ENCODE data around the gene PPM1H.
A peak's percentile ranks its signal among the peaks of the same experiment; 100 is the strongest.
"Not testable (repeated sequence)": the region's sequence is repeated elsewhere in the genome, so short reads cannot be mapped to it uniquely, and the experiment has no call there.

The PPM1H gene

GRCh38 chr12:62909340-62909739 lies 25.6 kb downstream of the PPM1H start:
- no peak for DNase-seq (ENCODE audit: low spot score)

DNA sequence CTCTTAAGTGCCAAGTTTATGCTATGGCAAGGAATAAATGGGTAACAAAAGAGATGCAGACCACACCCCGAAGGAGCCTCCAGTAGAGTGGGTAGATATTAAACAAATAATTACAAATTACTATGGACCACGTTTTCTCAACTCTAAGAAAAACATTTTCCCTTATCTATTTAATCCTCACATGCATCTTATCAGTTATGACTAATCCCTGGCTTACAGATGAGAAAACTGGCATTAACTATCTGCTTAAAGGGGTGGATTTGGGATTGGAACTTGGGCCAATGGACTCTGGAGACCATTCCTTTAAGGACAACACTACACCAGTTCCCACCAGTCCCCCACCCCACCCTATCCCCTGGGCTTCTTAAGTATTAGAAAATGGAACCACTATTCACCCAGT lies 26.3 kb downstream of the PPM1H start:
- DNase-seq (ENCODE audit: low spot score) = no peak

GRCh38 chr12:62907561-62907960 lies 27.4 kb downstream of the PPM1H start:
- DNase-seq (ENCODE audit: low spot score) = no peak

- no peak for DNase-seq (ENCODE audit: low spot score)
Measured at GRCh38 chr12:62907078-62907477, 27.9 kb downstream of the PPM1H start.

- peak; percentile 14 for DNase-seq (ENCODE audit: low spot score)
Measured at GRCh38 chr12:62903151-62903550, 31.8 kb downstream of the PPM1H start.

DNA sequence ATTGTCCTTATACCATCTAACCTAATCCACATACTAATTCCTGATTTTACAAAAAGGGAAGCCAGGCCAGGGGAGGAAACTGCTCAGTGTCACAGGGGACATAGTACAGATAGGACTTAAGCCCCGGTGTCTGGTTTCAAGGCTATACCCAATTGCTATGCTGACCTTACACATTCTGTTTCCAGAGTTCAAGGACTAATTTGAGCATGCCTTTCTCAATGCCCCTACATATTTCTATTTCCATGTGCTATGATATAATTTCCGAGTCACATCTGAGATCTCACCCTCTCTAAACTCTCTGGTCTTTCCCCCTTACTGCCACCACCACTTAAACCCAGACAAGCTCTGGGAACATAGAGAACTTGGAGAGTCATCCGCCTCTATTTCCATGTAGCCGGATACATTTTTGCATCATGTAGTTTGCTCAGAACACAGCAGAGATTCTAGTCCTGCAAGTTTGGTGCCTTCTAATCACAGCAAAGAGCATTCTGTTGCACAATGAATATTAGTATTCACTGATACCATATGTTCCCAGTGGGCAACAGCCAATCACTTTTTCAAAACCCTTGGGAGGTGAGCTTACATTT lies 34.2 kb downstream of the PPM1H start:
- no peak for DNase-seq (ENCODE audit: low spot score)

GRCh38 chr12:62899568-62900390 lies 35.2 kb downstream of the PPM1H start:
- DNase-seq (ENCODE audit: low spot score) = no peak

DNA sequence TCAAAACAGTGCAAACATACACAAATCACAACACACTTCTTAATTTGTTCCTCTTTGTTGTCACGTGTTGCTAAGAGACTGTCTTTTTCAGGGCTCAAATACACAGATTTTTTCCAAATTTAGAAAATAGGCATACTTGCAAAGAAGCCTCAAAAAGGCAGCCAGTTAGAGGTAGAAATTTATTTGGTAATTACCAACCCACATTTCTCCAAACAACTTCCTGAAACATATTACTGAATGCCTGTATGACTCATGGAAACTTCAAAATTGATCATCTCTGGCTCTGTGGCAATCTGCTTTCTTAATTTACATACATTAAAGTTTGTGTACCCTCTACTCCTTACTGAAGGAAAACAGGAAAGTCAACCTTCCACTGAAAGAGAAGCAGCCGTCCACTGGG lies 36.4 kb downstream of the PPM1H start:
- DNase-seq (ENCODE audit: low spot score) = no peak

GRCh38 chr12:62895351-62895877 lies 39.5 kb downstream of the PPM1H start:
- DNase-seq (ENCODE audit: low spot score) = no peak

GRCh38 chr12:62893276-62893675 lies 41.7 kb downstream of the PPM1H start:
- no peak for DNase-seq (ENCODE audit: low spot score)

DNA sequence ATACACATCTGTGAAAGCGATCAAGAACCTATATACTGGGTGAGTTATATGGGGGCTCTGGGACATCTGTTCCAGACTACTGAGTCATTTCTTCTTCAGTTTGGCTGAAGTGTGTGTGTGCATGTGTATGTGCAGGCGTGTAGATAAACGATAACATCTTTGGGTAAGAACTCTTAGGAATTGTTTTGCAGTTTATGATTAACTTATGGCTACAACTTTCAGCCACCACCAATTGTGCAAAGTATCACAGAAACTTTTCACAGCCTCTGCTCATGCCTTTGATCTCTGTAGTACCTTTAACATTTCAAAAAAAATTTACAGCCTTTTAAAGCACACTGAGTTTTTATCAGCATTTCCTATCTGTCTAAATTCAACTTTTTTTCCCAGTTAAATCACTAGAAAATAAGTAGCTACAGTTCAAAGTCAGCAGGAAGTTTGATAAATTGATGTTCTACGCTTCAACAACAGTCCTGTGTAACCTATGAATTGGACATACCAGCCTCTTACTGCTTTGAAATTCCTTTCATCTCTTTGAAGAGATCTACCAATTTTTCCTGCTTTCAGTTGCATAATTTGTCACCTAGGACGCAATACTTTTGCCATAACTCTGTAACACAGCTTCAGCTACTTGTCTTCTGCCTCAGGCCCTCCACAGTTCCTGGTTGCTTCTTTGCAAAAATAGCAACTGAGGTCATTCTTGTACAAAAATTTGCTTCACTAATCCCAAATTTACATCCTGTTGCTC lies 43.0 kb downstream of the PPM1H start:
- no peak for DNase-seq (ENCODE audit: low spot score)

- DNase-seq (ENCODE audit: low spot score) = no peak
Measured at GRCh38 chr12:62888454-62889110, 46.4 kb downstream of the PPM1H start.

DNA sequence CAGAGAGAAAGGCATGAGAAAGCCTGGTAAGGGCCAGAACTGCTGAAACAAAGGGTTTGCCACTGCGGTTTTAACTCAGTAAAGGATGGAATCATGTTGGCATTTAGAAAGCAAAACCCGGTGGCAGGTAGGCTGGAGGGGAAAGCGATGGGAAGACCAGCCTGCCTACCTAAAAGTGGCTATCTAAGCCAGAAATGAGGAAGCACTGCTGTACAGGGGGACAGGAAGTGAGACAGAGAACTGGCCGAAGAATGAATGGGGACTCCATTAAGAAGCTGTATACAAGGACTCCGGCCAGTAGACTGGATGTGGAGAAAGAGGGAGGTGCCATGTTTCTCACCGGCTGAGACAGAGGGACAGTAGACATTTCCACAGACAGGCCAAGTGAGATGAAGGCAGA lies 48.2 kb downstream of the PPM1H start:
- DNase-seq (ENCODE audit: low spot score) = no peak

DNA sequence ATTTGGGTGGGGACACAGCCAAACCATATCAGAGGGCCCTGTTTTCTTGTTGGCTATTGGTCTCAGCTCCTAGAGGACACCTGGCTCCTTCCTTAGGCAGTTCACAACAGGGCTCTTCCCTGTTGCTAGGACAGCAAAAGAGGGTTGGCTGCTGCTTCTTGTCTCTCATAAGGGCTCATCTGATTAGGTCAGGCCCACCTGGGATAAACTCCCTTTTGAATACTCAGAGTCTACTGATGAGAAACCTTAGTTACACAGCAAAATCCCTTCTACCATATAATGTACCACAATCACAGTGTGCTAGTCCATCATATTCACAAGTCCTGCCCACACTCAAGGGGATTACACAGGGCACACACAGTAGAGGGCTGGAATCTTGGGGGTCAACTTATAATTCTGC lies 49.7 kb downstream of the PPM1H start:
- DNase-seq (ENCODE audit: low spot score) = no peak

- DNase-seq (ENCODE audit: low spot score) = not testable (repeated sequence)
Measured at GRCh38 chr12:62884832-62885231, 50.1 kb downstream of the PPM1H start.

- DNase-seq (ENCODE audit: low spot score) = peak; percentile 69
Measured at GRCh38 chr12:62882696-62883095, 52.3 kb downstream of the PPM1H start.

- DNase-seq (ENCODE audit: low spot score) = peak; percentile 43
Measured at GRCh38 chr12:62882140-62882539, 52.8 kb downstream of the PPM1H start.

GRCh38 chr12:62879691-62880090 lies 55.3 kb downstream of the PPM1H start:
- DNase-seq (ENCODE audit: low spot score) = no peak

DNA sequence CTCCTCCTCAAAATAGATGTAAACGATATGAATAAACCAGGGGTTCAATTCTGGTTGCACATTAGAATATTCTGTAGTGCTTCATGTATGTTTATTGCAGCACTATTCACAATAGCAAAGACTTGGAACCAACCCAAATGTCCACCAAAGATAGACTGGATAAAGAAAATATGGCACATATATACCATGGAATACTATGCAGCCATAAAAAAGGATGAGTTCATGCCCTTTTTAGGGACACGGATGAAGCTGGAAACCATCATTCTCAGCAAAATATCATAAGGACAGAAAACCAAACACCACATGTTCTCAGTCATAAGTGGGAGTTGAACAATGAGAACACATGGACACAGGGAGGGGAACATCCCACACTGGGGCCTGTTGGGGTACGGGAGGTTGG lies 55.7 kb downstream of the PPM1H start:
- DNase-seq (ENCODE audit: low spot score) = not testable (repeated sequence)

DNA sequence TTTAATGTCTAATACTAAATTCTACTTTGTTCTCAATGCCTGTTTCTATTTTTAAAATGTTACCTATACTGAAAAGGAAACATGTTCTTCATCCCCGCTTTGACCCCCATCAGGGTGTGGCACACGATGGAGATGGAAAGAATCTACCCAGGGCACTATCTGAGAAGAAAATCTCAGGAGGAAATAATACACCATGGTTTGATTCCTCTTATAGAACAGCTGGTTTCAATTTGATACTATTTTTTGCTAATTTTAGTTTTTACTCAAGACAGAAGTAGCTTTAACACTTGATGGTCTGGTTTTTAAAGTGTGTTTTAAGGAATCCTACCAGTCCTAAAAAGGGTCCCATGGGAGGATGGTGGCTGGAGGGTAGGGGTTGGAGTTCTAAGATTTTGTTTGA lies 56.7 kb downstream of the PPM1H start:
- DNase-seq (ENCODE audit: low spot score) = no peak

GRCh38 chr12:62876938-62877548 lies 57.9 kb downstream of the PPM1H start:
- DNase-seq (ENCODE audit: low spot score) = no peak
